Measurements from ENCODE around the gene UBE2L3.

The UBE2L3 gene

GRCh38 chr22:21651521-21652009 is 84.1 kb downstream of the UBE2L3 start:
- Histone ChIP-seq H3K9me3 (ENCODE audit: insufficient read depth, low read length) (no peaks in the 10 kb centered on the region), H3K9me2 (replicated peaks; ENCODE audit: insufficient read depth, low read length) (no peaks in the 10 kb centered on the region), H3K4me3 (ENCODE audit: insufficient read depth, low read length, poor library complexity, severe bottlenecking) (peak overlapping the region; percentile 88), H4K20me1 (ENCODE audit: low read depth, low read length) (no peaks in the 10 kb centered on the region), H3K27me3 (ENCODE audit: low read length) (no peaks in the 10 kb centered on the region), H3F3A (ENCODE audit: insufficient read depth) (peaks cover 7% of the 10 kb centered on the region; the same call in 1 of the 2 replicates), H3K27ac (ENCODE audit: low read depth, low read length) (peak overlapping the region; percentile 74), H3K4me2 (ENCODE audit: low read depth, low read length, poor library complexity, severe bottlenecking) (peak overlapping the region; percentile 78), H3K9ac (ENCODE audit: low read length) (peak overlapping the region; percentile 85), H2AFZ (ENCODE audit: low read depth, low read length, severe bottlenecking) (peak overlapping the region; percentile 77), H3K36me3 (ENCODE audit: low read length) (no peaks in the 10 kb centered on the region), H3K79me2 (ENCODE audit: insufficient read depth, low read length) (no peaks in the 10 kb centered on the region)
- no peak for TF ChIP-seq EZH2phosphoT487 (conservative IDR thresholded peaks at IDR 0.05; ENCODE audit: low read length)
- TF ChIP-seq, protein P1, sequence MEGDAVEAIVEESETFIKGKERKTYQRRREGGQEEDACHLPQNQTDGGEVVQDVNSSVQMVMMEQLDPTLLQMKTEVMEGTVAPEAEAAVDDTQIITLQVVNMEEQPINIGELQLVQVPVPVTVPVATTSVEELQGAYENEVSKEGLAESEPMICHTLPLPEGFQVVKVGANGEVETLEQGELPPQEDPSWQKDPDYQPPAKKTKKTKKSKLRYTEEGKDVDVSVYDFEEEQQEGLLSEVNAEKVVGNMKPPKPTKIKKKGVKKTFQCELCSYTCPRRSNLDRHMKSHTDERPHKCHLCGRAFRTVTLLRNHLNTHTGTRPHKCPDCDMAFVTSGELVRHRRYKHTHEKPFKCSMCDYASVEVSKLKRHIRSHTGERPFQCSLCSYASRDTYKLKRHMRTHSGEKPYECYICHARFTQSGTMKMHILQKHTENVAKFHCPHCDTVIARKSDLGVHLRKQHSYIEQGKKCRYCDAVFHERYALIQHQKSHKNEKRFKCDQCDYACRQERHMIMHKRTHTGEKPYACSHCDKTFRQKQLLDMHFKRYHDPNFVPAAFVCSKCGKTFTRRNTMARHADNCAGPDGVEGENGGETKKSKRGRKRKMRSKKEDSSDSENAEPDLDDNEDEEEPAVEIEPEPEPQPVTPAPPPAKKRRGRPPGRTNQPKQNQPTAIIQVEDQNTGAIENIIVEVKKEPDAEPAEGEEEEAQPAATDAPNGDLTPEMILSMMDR (IDR thresholded peaks at IDR 0.05; ENCODE audit: insufficient read depth, low read length, poor library complexity, severe bottlenecking): no peak

DNA sequence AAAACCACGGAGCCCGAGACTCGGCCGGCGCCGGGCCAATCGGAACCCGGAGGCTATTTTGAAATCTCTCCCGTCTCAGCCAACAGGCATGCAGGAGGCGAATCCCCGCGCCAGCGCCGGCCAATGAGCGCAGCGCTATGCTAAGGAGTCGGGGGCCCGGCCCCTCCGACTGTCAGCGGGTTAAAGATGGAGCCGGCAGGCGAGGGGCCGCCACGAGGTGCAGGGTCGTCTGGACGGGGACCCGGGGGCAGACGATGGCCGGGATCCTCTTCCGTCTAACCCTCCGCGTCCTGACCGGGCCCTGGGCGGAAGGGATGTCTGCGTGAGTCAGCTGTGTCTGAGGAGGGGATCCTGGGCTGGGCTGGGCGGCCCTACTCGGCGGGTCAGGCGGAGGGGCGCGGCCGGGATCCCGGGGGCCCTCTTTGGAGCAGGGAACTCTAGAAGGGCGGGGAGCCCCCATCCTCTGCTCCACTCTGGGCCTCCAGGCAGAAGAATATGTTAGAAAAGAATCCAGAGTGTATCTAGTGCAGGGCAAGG is 84.6 kb downstream of the UBE2L3 start:
- Histone ChIP-seq H3K9ac (ENCODE audit: low read length) (peak overlapping the region; percentile 85), H3K9me2 (replicated peaks; ENCODE audit: insufficient read depth, low read length) (no peaks in the 10 kb centered on the region), H3F3A (ENCODE audit: insufficient read depth) (peaks cover 12% of the 10 kb centered on the region; the same call in 1 of the 2 replicates), H2AFZ (ENCODE audit: low read depth, low read length, severe bottlenecking) (peak overlapping the region; percentile 77), H3K36me3 (ENCODE audit: low read length) (no peaks in the 10 kb centered on the region), H3K27me3 (ENCODE audit: low read length) (no peaks in the 10 kb centered on the region), H4K20me1 (ENCODE audit: low read depth, low read length) (no peaks in the 10 kb centered on the region), H3K4me3 (ENCODE audit: insufficient read depth, low read length, poor library complexity, severe bottlenecking) (peak overlapping the region; percentile 88), H3K4me2 (ENCODE audit: low read depth, low read length, poor library complexity, severe bottlenecking) (peak overlapping the region; percentile 78), H3K79me2 (ENCODE audit: insufficient read depth, low read length) (no peaks in the 10 kb centered on the region), H3K27ac (ENCODE audit: low read depth, low read length) (peak overlapping the region; percentile 74), H3K9me3 (ENCODE audit: insufficient read depth, low read length) (no peaks in the 10 kb centered on the region)
- no peak for TF ChIP-seq EZH2phosphoT487 (conservative IDR thresholded peaks at IDR 0.05; ENCODE audit: low read length)
- TF ChIP-seq, protein P1 (IDR thresholded peaks at IDR 0.05; ENCODE audit: insufficient read depth, low read length, poor library complexity, severe bottlenecking): no peak

GRCh38 chr22:21652547-21653545 is 85.3 kb downstream of the UBE2L3 start:
- Histone ChIP-seq H3K27ac (ENCODE audit: low read depth, low read length) (peak overlapping the region; percentile 70), H3K4me3 (ENCODE audit: insufficient read depth, low read length, poor library complexity, severe bottlenecking) (peak overlapping the region; percentile 88)

More at GRCh38 chr22:21652547-21653545, 85.3 kb downstream of the UBE2L3 start:
- Histone ChIP-seq H3K9me2 (replicated peaks; ENCODE audit: insufficient read depth, low read length) (no peaks in the 10 kb centered on the region), H4K20me1 (ENCODE audit: low read depth, low read length) (no peaks in the 10 kb centered on the region), H3F3A (ENCODE audit: insufficient read depth) (peaks cover 14% of the 10 kb centered on the region; the same call in 1 of the 2 replicates), H3K9me3 (ENCODE audit: insufficient read depth, low read length) (no peaks in the 10 kb centered on the region), H3K36me3 (ENCODE audit: low read length) (no peaks in the 10 kb centered on the region), H2AFZ (ENCODE audit: low read depth, low read length, severe bottlenecking) (peak overlapping the region; percentile 77), H3K9ac (ENCODE audit: low read length) (peak overlapping the region; percentile 85), H3K4me2 (ENCODE audit: low read depth, low read length, poor library complexity, severe bottlenecking) (peak overlapping the region; percentile 78), H3K79me2 (ENCODE audit: insufficient read depth, low read length) (no peaks in the 10 kb centered on the region), H3K27me3 (ENCODE audit: low read length) (no peaks in the 10 kb centered on the region)
- TF ChIP-seq, protein P1 (IDR thresholded peaks at IDR 0.05; ENCODE audit: insufficient read depth, low read length, poor library complexity, severe bottlenecking): no peak
- TF ChIP-seq EZH2phosphoT487 (conservative IDR thresholded peaks at IDR 0.05; ENCODE audit: low read length): no peak
